ENCODE measurements around the gene ACTR3.

ACTR3 gene

DNA sequence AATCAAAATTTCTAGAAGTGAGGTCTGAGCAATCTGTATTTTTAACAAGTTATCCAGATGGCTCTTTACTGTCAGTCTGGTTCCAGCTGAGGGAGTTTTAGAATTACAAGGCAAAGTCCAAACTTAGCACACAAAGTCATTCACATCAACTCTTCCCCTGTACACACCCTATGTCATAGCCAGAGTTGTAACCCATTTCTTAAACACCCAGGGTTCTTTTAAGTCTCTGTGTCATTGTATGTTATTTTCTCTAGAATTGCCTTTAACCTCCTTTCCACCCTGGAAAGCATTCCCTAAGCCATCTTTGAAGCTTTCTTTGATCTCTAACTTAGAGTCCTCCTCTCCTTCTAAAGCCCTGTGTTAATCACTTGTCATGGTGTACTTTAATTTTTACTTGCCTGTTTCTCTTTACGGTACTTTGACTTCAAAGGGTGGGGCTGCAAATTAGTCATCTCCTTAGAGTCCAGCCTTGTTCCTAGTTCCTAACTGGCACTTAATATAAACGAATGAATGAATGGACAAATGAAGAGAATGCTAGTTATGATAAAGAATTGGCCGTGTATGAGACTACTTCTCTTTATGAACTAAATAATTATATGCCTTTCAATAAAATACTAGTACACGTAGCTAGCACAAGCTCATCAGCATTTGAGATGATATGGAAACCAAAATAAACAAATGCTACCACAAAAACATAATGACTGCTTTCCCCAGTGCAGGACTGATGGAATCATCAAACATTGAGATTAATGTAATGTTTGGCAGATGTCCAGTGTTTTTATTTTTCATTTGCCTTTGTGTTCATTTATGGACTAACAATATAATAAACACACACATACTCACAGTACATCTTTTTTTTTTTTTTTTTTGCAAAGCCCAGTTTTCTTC, 11.9 kb upstream of the ACTR3 start:
- no peak overlapping the region for H3K4me3 ChIP-seq (ENCODE audit: low read depth, low read length)
- H3K27me3 ChIP-seq (replicated peaks): no peaks in the 10 kb centered on the region
- TF ChIP-seq, protein P1, sequence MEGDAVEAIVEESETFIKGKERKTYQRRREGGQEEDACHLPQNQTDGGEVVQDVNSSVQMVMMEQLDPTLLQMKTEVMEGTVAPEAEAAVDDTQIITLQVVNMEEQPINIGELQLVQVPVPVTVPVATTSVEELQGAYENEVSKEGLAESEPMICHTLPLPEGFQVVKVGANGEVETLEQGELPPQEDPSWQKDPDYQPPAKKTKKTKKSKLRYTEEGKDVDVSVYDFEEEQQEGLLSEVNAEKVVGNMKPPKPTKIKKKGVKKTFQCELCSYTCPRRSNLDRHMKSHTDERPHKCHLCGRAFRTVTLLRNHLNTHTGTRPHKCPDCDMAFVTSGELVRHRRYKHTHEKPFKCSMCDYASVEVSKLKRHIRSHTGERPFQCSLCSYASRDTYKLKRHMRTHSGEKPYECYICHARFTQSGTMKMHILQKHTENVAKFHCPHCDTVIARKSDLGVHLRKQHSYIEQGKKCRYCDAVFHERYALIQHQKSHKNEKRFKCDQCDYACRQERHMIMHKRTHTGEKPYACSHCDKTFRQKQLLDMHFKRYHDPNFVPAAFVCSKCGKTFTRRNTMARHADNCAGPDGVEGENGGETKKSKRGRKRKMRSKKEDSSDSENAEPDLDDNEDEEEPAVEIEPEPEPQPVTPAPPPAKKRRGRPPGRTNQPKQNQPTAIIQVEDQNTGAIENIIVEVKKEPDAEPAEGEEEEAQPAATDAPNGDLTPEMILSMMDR (IDR thresholded peaks at IDR 0.05; ENCODE audit: low read depth, low read length, missing control alignments): no peak
- in situ Hi-C loops (cut with HindIII; ENCODE audit: low pct_ligation_motif_present, low sequenced_read_pairs): no loop called here
- H3K36me3 ChIP-seq (replicated peaks): no peaks in the 10 kb centered on the region
- no peak overlapping the region for H3K27ac ChIP-seq
- DNase-seq: peak; percentile 36

DNA sequence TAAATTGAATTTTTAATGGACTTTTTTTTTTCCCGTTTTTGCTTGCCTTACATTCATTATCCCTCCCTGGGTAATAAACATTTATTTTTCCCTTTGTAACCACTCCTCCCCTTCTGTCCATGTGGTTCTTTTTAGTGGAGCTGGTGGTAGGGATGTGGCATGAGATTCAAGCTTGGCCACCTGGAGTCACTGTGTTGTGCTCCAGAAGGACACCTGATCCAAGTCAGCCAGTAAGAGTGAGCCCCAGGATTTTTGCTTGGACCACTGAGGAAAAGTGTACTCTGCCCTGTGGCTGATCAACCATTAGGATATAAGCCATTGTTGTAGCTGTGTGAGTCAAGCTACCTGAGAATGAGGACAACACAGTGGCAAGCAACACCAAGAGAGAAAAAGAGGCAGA, 11.1 kb upstream of the ACTR3 start:
- TF ChIP-seq, protein P1 (IDR thresholded peaks at IDR 0.05; ENCODE audit: low read depth, low read length, missing control alignments): no peak

DNA sequence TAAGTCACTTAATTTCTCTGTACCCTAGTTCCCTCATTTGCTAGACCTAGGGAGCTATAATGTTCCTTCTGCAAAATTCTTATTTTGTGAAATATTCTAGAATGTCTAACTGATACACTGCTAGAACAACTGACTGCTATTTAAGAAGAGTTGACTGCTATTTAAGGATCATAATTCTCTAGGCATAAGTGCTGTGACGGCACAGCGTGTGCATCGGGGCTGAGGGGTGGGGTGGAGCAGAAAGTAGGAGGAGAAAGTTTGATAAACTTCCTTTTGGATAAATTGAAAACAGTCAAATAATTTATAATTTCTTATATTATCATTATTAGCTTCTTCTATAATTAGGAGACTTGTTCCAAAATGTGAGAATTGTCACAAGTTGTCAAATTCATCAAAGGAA, 10.4 kb upstream of the ACTR3 start:
- no peak for DNase-seq
- Histone ChIP-seq H3K27ac (no peak overlapping the region), H3K4me3 (ENCODE audit: low read depth, low read length) (no peak overlapping the region), H3K27me3 (replicated peaks) (no peaks in the 10 kb centered on the region), H3K36me3 (replicated peaks) (no peaks in the 10 kb centered on the region)
- TF ChIP-seq, protein P1 (IDR thresholded peaks at IDR 0.05; ENCODE audit: low read depth, low read length, missing control alignments): no peak
- in situ Hi-C loops (cut with HindIII; ENCODE audit: low pct_ligation_motif_present, low sequenced_read_pairs): no loop called here

More for the DNA sequence above, 11.1 kb upstream of the ACTR3 start:
- no peaks in the 10 kb centered on the region for H3K27me3 ChIP-seq (replicated peaks)
- in situ Hi-C loops (cut with HindIII; ENCODE audit: low pct_ligation_motif_present, low sequenced_read_pairs): no loop called here
- no peak for DNase-seq
- no peaks in the 10 kb centered on the region for H3K36me3 ChIP-seq (replicated peaks)
- H3K27ac ChIP-seq: no peak overlapping the region
- H3K4me3 ChIP-seq (ENCODE audit: low read depth, low read length): no peak overlapping the region

DNA sequence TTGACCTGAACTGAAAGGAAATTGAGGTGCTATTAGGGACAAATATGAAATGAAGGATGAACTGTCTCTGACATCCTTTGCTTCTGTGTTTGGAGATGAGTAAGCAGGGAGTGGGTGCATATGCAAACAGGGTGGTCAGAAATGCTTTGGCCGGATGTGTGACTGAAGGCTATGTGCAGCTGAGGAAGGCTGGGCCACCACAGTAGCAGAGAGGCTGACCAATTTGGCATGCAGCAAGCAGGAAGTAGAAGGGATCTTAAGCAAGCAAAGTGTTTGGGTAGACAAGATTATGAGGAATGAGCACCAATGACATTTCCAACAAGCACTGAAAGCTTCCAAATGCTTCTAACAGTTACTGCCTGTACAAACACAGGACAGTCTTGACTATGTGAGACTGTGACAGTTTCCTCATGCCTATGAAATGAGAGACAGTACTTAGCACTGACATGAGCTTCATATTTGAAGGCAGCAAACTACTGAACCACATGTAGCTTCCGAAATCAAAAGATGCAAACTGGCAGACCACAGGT, 3.3 kb upstream of the ACTR3 start:
- Histone ChIP-seq H3K36me3 (replicated peaks) (no peaks in the 10 kb centered on the region), H3K27me3 (replicated peaks) (no peaks in the 10 kb centered on the region), H3K27ac (peak overlapping the region; percentile 39), H3K4me3 (ENCODE audit: low read depth, low read length) (no peak overlapping the region)
- in situ Hi-C loops (cut with HindIII; ENCODE audit: low pct_ligation_motif_present, low sequenced_read_pairs): no loop called here
- DNase-seq: peak; percentile 92
- TF ChIP-seq, protein P1 (IDR thresholded peaks at IDR 0.05; ENCODE audit: low read depth, low read length, missing control alignments): no peak

DNA sequence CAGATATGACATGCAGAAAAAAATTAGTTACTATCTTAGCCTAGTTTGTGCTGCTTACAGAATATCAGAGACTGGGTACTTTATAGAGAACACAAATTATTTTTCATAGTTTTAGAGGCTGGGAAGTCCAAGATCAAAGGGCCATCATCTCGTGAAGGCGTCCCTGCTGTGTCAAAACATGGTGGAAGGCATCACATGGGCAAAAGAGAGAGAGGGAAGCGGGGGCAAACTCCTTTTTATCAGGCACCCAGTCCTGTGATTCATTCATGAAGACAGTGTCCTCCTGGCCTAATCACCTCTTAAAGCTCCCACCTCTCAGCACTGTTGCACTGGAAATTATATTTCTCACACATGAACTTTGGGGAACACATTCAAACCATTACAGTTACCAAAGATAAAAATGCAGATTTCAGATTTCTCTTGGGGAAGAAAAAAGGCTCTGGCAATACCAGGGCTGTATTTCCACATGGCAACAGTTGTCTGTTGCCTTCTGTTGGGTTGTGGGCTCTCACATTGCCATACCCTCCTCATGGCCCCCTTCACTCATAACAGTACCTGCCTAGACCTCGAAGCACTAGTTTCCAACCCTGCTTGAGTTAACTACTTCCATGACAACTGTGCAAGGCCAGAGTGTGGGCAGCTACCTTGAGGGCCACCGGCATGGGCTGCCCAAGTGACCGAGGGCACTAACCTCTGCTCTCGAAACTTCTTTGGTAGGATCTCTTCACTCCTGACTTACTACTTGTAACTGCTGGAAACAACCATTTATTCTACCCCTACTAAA, 2.7 kb upstream of the ACTR3 start:
- no peak for DNase-seq
- H3K36me3 ChIP-seq (replicated peaks): no peaks in the 10 kb centered on the region
- H3K4me3 ChIP-seq (ENCODE audit: low read depth, low read length): no peak overlapping the region
- H3K27ac ChIP-seq: peak overlapping the region; percentile 24
- in situ Hi-C loops (cut with HindIII; ENCODE audit: low pct_ligation_motif_present, low sequenced_read_pairs): no loop called here
- H3K27me3 ChIP-seq (replicated peaks): no peaks in the 10 kb centered on the region
- TF ChIP-seq, protein P1 (IDR thresholded peaks at IDR 0.05; ENCODE audit: low read depth, low read length, missing control alignments): no peak
